IPS-18a (cell line): Measurements from ENCODE around the gene EYS.

Experiments
- H3K27ac ChIP-seq: one replicate; pipeline ENCODE4 v1.5.1; 2013; ENCODE audit warnings: low read length
- H3K27me3 ChIP-seq: one replicate; pipeline ENCODE4 v1.6.1; 2013; ENCODE audit warnings: mild to moderate bottlenecking, low read length; ENCODE audit not compliant: control insufficient read depth, insufficient read depth
- H3K36me3 ChIP-seq: one replicate; pipeline ENCODE4 v1.6.1; 2013; ENCODE audit warnings: low read depth, low read length; ENCODE audit not compliant: control insufficient read depth
- H3K4me1 ChIP-seq: one replicate; pipeline ENCODE4 v1.6.1; 2013; ENCODE audit warnings: low read depth, low read length; ENCODE audit not compliant: control insufficient read depth
- H3K4me3 ChIP-seq: one replicate; pipeline ENCODE4 v1.5.1; 2013; ENCODE audit warnings: low read length
- H3K9ac ChIP-seq: one replicate; pipeline ENCODE4 v1.6.1; 2013; ENCODE audit warnings: mild to moderate bottlenecking, low read length, moderate library complexity
- H3K9me3 ChIP-seq: one replicate; pipeline ENCODE4 v1.6.1; 2013; ENCODE audit warnings: low read depth, low read length; ENCODE audit not compliant: control insufficient read depth

EYS gene

GRCh38 chr6:64723327-64724058 is 983.5 kb downstream of the EYS start:
- Histone ChIP-seq H3K9me3 (no peaks in the 10 kb centered on the region), H3K9ac (no peak overlapping the region), H3K36me3 (no peaks in the 10 kb centered on the region), H3K27ac (no peak overlapping the region), H3K27me3 (no peaks in the 10 kb centered on the region), H3K4me1 (no peaks in the 10 kb centered on the region), H3K4me3 (no peak overlapping the region)

GRCh38 chr6:64721865-64722264 is 985.2 kb downstream of the EYS start:
- no peaks in the 10 kb centered on the region for H3K36me3 ChIP-seq
- no peak overlapping the region for H3K27ac ChIP-seq
- no peaks in the 10 kb centered on the region for H3K4me1 ChIP-seq
- no peaks in the 10 kb centered on the region for H3K9me3 ChIP-seq
- H3K27me3 ChIP-seq: no peaks in the 10 kb centered on the region
- H3K9ac ChIP-seq: no peak overlapping the region
- no peak overlapping the region for H3K4me3 ChIP-seq

GRCh38 chr6:64717281-64717680 is 989.7 kb downstream of the EYS start:
- no peaks in the 10 kb centered on the region for H3K4me1 ChIP-seq
- no peaks in the 10 kb centered on the region for H3K9me3 ChIP-seq
- no peaks in the 10 kb centered on the region for H3K36me3 ChIP-seq
- H3K9ac ChIP-seq: no peak overlapping the region
- no peak overlapping the region for H3K27ac ChIP-seq
- no peak overlapping the region for H3K4me3 ChIP-seq
- H3K27me3 ChIP-seq: no peaks in the 10 kb centered on the region

- no peaks in the 10 kb centered on the region for H3K27me3 ChIP-seq
- H3K27ac ChIP-seq: no peak overlapping the region
- no peaks in the 10 kb centered on the region for H3K4me1 ChIP-seq
- no peaks in the 10 kb centered on the region for H3K9me3 ChIP-seq
- H3K9ac ChIP-seq: no peak overlapping the region
- no peaks in the 10 kb centered on the region for H3K36me3 ChIP-seq
- no peak overlapping the region for H3K4me3 ChIP-seq
These were observed 991.4 kb downstream of the EYS start for GRCh38 chr6:64715624-64716023.

- no peak overlapping the region for H3K9ac ChIP-seq
- H3K4me3 ChIP-seq: no peak overlapping the region
- no peaks in the 10 kb centered on the region for H3K9me3 ChIP-seq
- H3K27me3 ChIP-seq: no peaks in the 10 kb centered on the region
- no peaks in the 10 kb centered on the region for H3K4me1 ChIP-seq
- H3K27ac ChIP-seq: no peak overlapping the region
- no peaks in the 10 kb centered on the region for H3K36me3 ChIP-seq
These were observed 993.0 kb downstream of the EYS start for GRCh38 chr6:64714073-64714472.

- Histone ChIP-seq H3K27me3 (no peaks in the 10 kb centered on the region), H3K4me1 (no peaks in the 10 kb centered on the region), H3K9ac (no peak overlapping the region), H3K9me3 (no peaks in the 10 kb centered on the region), H3K36me3 (no peaks in the 10 kb centered on the region), H3K4me3 (no peak overlapping the region), H3K27ac (no peak overlapping the region)
These were observed 993.9 kb downstream of the EYS start for GRCh38 chr6:64713175-64713574.

- Histone ChIP-seq H3K36me3 (no peaks in the 10 kb centered on the region), H3K4me3 (no peak overlapping the region), H3K4me1 (no peaks in the 10 kb centered on the region), H3K27me3 (no peaks in the 10 kb centered on the region), H3K9me3 (no peaks in the 10 kb centered on the region), H3K27ac (no peak overlapping the region), H3K9ac (no peak overlapping the region)
These were observed 994.4 kb downstream of the EYS start for GRCh38 chr6:64712606-64713005.

- Histone ChIP-seq H3K9ac (no peak overlapping the region), H3K4me1 (no peaks in the 10 kb centered on the region), H3K9me3 (no peaks in the 10 kb centered on the region), H3K4me3 (no peak overlapping the region), H3K27ac (no peak overlapping the region), H3K36me3 (no peaks in the 10 kb centered on the region), H3K27me3 (no peaks in the 10 kb centered on the region)
These were observed 1003.1 kb downstream of the EYS start for GRCh38 chr6:64703922-64704321.

GRCh38 chr6:64696053-64696452 is 1011.0 kb downstream of the EYS start:
- Histone ChIP-seq H3K9ac (no peak overlapping the region), H3K36me3 (no peaks in the 10 kb centered on the region), H3K9me3 (no peaks in the 10 kb centered on the region), H3K27ac (no peak overlapping the region), H3K4me3 (no peak overlapping the region), H3K27me3 (no peaks in the 10 kb centered on the region), H3K4me1 (no peaks in the 10 kb centered on the region)

- no peaks in the 10 kb centered on the region for H3K27me3 ChIP-seq
- no peak overlapping the region for H3K4me3 ChIP-seq
- no peaks in the 10 kb centered on the region for H3K4me1 ChIP-seq
- no peak overlapping the region for H3K9ac ChIP-seq
- no peak overlapping the region for H3K27ac ChIP-seq
- H3K9me3 ChIP-seq: no peaks in the 10 kb centered on the region
- no peaks in the 10 kb centered on the region for H3K36me3 ChIP-seq
These were observed 1012.7 kb downstream of the EYS start for GRCh38 chr6:64694356-64694755.

GRCh38 chr6:64691064-64691463 is 1016.0 kb downstream of the EYS start:
- H3K9ac ChIP-seq: no peak overlapping the region
- no peaks in the 10 kb centered on the region for H3K36me3 ChIP-seq
- H3K4me1 ChIP-seq: no peaks in the 10 kb centered on the region
- no peaks in the 10 kb centered on the region for H3K27me3 ChIP-seq
- no peak overlapping the region for H3K4me3 ChIP-seq
- H3K9me3 ChIP-seq: no peaks in the 10 kb centered on the region
- no peak overlapping the region for H3K27ac ChIP-seq

- no peaks in the 10 kb centered on the region for H3K4me1 ChIP-seq
- H3K4me3 ChIP-seq: no peak overlapping the region
- no peak overlapping the region for H3K9ac ChIP-seq
- no peaks in the 10 kb centered on the region for H3K27me3 ChIP-seq
- no peaks in the 10 kb centered on the region for H3K36me3 ChIP-seq
- no peak overlapping the region for H3K27ac ChIP-seq
- no peaks in the 10 kb centered on the region for H3K9me3 ChIP-seq
These were observed 1021.6 kb downstream of the EYS start for GRCh38 chr6:64685401-64685800.
